Activated naive CD8-positive, alpha-beta T cell treated with anti-CD3 and anti-CD28 coated beads for 36 hours (primary cell): Measurements from ENCODE around the gene GALNT18. TPM values are rescaled to one million over a fixed set of nuclear protein-coding genes. Genes with fewer than 3 reads are reported as not detected.

ENCODE experiments used
- DNase-seq: peaks from one replicate; pipeline ENCODE4 v3.0.0; 2021
- H3K27ac Mint-ChIP-seq: one replicate; pipeline ENCODE4 v1.8.0; 2022; ENCODE audit warnings: mild to moderate bottlenecking, moderate library complexity, mixed read lengths
- H3K27me3 Mint-ChIP-seq: one replicate; pipeline ENCODE4 v1.8.0; 2022; ENCODE audit warnings: mild to moderate bottlenecking, mixed read lengths
- H3K36me3 Mint-ChIP-seq: one replicate; pipeline ENCODE4 v1.8.0; 2021; ENCODE audit warnings: mild to moderate bottlenecking, mixed read lengths
- H3K4me1 Mint-ChIP-seq: one replicate; pipeline ENCODE4 v1.8.0; 2021; ENCODE audit warnings: mixed read lengths
- H3K4me3 Mint-ChIP-seq: one replicate; pipeline ENCODE4 v1.8.0; 2022; ENCODE audit warnings: mild to moderate bottlenecking, moderate library complexity, mixed read lengths
- H3K9me3 Mint-ChIP-seq: one replicate; pipeline ENCODE4 v1.8.0; 2022; ENCODE audit warnings: mixed read lengths
- total RNA-seq, 2 experiments: library from RNA; stranded (reverse); gene quantifications; one replicate each; pipeline ENCODE4 v1.2.3, GENCODE V29; 2021

Gene GALNT18
- total RNA-seq, 2 experiments from 2014 or later = 10.0 to 10.5 TPM

DNA sequence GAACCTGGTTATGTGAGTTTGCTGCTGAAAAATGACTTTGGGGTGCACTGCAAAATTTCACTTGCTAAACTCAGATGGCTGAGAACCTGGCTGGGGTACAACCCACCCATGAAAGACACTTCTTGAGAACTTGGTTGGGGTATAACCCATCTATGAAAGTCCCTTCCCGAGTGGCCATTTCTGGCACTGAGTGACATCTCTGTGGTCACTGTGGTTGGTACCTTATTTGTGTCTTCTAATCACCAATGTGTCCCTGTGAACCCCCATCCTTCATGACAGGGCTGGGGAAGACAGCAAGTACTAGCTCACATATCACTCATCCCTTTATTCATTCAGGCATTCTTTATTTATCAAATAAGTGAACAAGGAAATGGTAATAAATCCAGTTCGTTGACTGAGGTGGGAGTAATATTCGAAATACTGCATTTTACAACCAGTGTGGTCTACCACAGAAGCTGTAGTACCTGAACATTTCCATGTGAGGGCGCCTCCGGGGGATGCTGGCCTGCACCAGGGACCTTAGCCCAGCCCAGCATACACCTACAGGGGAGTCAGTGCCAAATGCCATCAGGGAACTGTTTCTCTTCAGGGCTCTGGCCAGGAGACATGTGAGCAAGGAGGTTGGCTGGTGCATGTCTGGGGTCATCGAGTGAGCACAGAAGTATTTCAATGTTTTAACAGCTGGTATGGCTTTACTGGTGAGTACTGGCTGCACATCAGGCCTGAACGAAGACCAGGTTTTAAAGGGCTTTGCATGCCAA is 390.8 kb downstream of the GALNT18 start:
- Mint-ChIP-seq H3K27me3 (peaks cover 12% of the 10 kb centered on the region), H3K4me3 (no peak overlapping the region), H3K4me1 (no peaks in the 10 kb centered on the region), H3K36me3 (no peaks in the 10 kb centered on the region), H3K9me3 (no peaks in the 10 kb centered on the region), H3K27ac (no peak overlapping the region)
- peak; percentile 14 for DNase-seq

DNA sequence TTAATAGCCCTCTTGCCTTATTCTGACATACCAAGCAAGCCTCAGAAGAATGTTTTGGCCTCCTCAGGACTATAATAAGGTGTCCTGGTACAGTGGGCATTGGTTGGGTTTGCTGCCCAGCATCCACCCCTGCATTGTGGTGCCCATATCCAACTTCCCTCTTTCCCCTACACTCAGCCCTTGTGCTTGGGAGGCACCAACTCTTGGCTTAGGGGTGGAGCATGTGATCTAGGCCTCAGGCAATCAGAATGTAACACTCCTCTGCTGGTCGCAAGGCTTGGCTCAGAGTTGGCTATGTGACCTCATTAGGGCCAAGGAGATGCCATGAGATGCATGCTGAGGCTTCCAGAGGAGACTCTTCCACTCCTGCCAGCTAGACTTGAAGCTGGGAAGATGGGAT is 391.7 kb downstream of the GALNT18 start:
- no peaks in the 10 kb centered on the region for H3K36me3 Mint-ChIP-seq
- H3K27ac Mint-ChIP-seq = no peak overlapping the region
- H3K4me3 Mint-ChIP-seq = no peak overlapping the region
- no peaks in the 10 kb centered on the region for H3K4me1 Mint-ChIP-seq
- no peak for DNase-seq
- H3K9me3 Mint-ChIP-seq = no peaks in the 10 kb centered on the region
- H3K27me3 Mint-ChIP-seq = peaks cover 12% of the 10 kb centered on the region

DNA sequence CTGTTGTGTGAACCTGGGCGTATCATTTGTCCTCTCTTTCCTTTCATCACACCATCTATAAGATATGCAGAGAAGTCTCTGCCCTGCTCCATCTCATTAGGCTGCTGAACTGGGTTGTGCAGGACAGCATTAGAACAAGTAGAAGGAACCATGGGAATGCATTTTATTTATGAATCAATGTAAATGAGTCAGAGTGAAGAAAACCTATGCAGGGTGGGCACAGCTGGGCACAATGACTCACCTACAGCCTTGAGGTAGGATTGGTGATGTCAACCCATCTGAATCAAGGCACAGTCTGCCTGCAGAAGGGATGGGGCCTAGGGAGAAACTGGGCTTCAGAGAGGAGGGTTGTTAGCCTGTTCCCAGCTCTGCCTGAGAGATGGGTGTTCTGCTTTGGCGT is 392.2 kb downstream of the GALNT18 start:
- Mint-ChIP-seq H3K27ac (no peak overlapping the region), H3K9me3 (no peaks in the 10 kb centered on the region), H3K27me3 (peaks cover 12% of the 10 kb centered on the region), H3K36me3 (no peaks in the 10 kb centered on the region), H3K4me3 (no peak overlapping the region), H3K4me1 (no peaks in the 10 kb centered on the region)
- no peak for DNase-seq

DNA sequence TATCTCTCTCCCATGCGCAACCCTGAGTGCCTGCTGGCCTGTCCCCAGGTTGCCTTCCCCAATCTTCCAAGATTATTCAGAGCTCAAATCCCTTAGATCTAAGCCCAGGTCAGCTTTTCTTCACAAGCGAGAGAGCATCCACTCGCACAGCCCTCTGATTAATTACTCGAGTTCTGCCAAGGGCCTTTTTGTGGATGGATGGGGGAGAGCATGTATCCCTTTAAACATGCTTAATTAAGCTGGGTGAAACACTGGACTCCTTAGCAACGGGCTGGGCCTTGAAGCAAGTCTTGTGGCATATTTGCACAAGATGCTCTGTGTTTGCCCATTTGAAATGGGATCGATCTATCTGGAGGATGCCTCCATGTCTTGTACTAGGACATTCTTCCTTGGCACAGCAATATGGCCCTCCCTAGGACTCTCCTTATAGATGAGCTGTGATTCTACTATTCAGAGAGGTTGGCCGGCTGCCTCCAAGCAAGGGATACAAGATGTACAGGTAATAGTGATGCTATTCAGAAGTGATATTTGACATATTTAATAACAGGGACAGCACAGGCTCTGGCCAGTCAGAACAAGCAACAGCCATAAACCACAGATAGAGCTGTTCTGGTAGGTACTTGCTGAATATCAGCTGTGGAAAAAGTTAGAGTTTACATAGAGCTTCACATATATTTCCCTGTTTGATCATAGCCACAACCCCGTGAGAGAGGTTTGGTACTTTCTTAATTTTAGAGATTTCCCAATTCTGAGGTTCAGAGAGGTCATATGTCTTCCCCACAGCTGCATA is 394.3 kb downstream of the GALNT18 start:
- Mint-ChIP-seq H3K4me1 (no peaks in the 10 kb centered on the region), H3K27me3 (peaks cover 12% of the 10 kb centered on the region), H3K27ac (no peak overlapping the region), H3K9me3 (no peaks in the 10 kb centered on the region), H3K36me3 (no peaks in the 10 kb centered on the region), H3K4me3 (no peak overlapping the region)
- DNase-seq = no peak

Other genes starting within 250 kb of the GALNT18 start
- 10 to 100 TPM; 41.3 to 43.8 TPM for gene USP47, start 220.0 kb upstream of the GALNT18 start, total RNA-seq